Measurements from ENCODE around the gene TMEM30A.

TMEM30A gene

GRCh38 chr6:75211920-75212590 is 72.5 kb downstream of the TMEM30A start:
- H3K36me3 ChIP-seq (ENCODE audit: insufficient read depth, low read length) = no peaks in the 10 kb centered on the region
- H3K4me3 ChIP-seq = 0 out of 2 replicates have a peak overlapping the region, but pooled peaks have one; percentile 3
- no peak overlapping the region for H3K9ac ChIP-seq (ENCODE audit: insufficient read length)
- H3K27ac ChIP-seq = no peak overlapping the region
- TF ChIP-seq FOXP2 (optimal IDR thresholded peaks at IDR 0.05; ENCODE audit: control extremely low read depth, extremely low read length, insufficient read depth) (no peak), POLR2AphosphoS5 (IDR thresholded peaks at IDR 0.05; ENCODE audit: borderline replicate concordance, low read depth, low read length) (no peak), EZH2 (IDR thresholded peaks at IDR 0.05) (no peak)
- H3K9me3 ChIP-seq (ENCODE audit: low read depth, low read length) = no peaks in the 10 kb centered on the region
- DNase-seq (ENCODE audit: low read depth, low spot score) = peak; percentile 66

GRCh38 chr6:75210885-75211739 is 73.5 kb downstream of the TMEM30A start:
- no peaks in the 10 kb centered on the region for H3K36me3 ChIP-seq (ENCODE audit: insufficient read depth, low read length)
- H3K27ac ChIP-seq = no peak overlapping the region
- peak; percentile 64 for DNase-seq (ENCODE audit: low read depth, low spot score)
- no peak overlapping the region for H3K4me3 ChIP-seq
- H3K9ac ChIP-seq (ENCODE audit: insufficient read length) = no peak overlapping the region
- no peaks in the 10 kb centered on the region for H3K9me3 ChIP-seq (ENCODE audit: low read depth, low read length)
- TF ChIP-seq EZH2 (IDR thresholded peaks at IDR 0.05) = no peak
- TF ChIP-seq FOXP2 (optimal IDR thresholded peaks at IDR 0.05; ENCODE audit: control extremely low read depth, extremely low read length, insufficient read depth) = no peak
- TF ChIP-seq POLR2AphosphoS5 (IDR thresholded peaks at IDR 0.05; ENCODE audit: borderline replicate concordance, low read depth, low read length) = no peak

- Histone ChIP-seq H3K4me3 (peak overlapping the region; percentile 74), H3K9me3 (ENCODE audit: low read depth, low read length) (no peaks in the 10 kb centered on the region), H3K9ac (ENCODE audit: insufficient read length) (no peak overlapping the region), H3K27ac (no peak overlapping the region), H3K36me3 (ENCODE audit: insufficient read depth, low read length) (no peaks in the 10 kb centered on the region)
- TF ChIP-seq EZH2 (IDR thresholded peaks at IDR 0.05) (no peak), POLR2AphosphoS5 (IDR thresholded peaks at IDR 0.05; ENCODE audit: borderline replicate concordance, low read depth, low read length) (no peak), FOXP2 (optimal IDR thresholded peaks at IDR 0.05; ENCODE audit: control extremely low read depth, extremely low read length, insufficient read depth) (no peak)
- DNase-seq (ENCODE audit: low read depth, low spot score) = no peak
Measured at GRCh38 chr6:75209184-75209723, 75.3 kb downstream of the TMEM30A start.

GRCh38 chr6:75208298-75209183 is 76.1 kb downstream of the TMEM30A start:
- TF ChIP-seq EZH2 (IDR thresholded peaks at IDR 0.05) (no peak), POLR2AphosphoS5 (IDR thresholded peaks at IDR 0.05; ENCODE audit: borderline replicate concordance, low read depth, low read length) (no peak), FOXP2 (optimal IDR thresholded peaks at IDR 0.05; ENCODE audit: control extremely low read depth, extremely low read length, insufficient read depth) (no peak)
- Histone ChIP-seq H3K27ac (no peak overlapping the region), H3K36me3 (ENCODE audit: insufficient read depth, low read length) (no peaks in the 10 kb centered on the region), H3K9ac (ENCODE audit: insufficient read length) (no peak overlapping the region), H3K9me3 (ENCODE audit: low read depth, low read length) (no peaks in the 10 kb centered on the region), H3K4me3 (peak overlapping the region; percentile 74)
- DNase-seq (ENCODE audit: low read depth, low spot score) = peak; percentile 67

GRCh38 chr6:75206576-75207342 is 77.8 kb downstream of the TMEM30A start:
- Histone ChIP-seq H3K9me3 (ENCODE audit: low read depth, low read length) (no peaks in the 10 kb centered on the region), H3K4me3 (peak overlapping the region; percentile 73), H3K36me3 (ENCODE audit: insufficient read depth, low read length) (no peaks in the 10 kb centered on the region), H3K27ac (no peak overlapping the region), H3K9ac (ENCODE audit: insufficient read length) (no peak overlapping the region)
- TF ChIP-seq FOXP2 (optimal IDR thresholded peaks at IDR 0.05; ENCODE audit: control extremely low read depth, extremely low read length, insufficient read depth) (no peak), POLR2AphosphoS5 (IDR thresholded peaks at IDR 0.05; ENCODE audit: borderline replicate concordance, low read depth, low read length) (no peak), EZH2 (IDR thresholded peaks at IDR 0.05) (no peak)
- no peak for DNase-seq (ENCODE audit: low read depth, low spot score)

- DNase-seq (ENCODE audit: low read depth, low spot score) = no peak
- TF ChIP-seq FOXP2 (optimal IDR thresholded peaks at IDR 0.05; ENCODE audit: control extremely low read depth, extremely low read length, insufficient read depth) (no peak), POLR2AphosphoS5 (IDR thresholded peaks at IDR 0.05; ENCODE audit: borderline replicate concordance, low read depth, low read length) (no peak), EZH2 (IDR thresholded peaks at IDR 0.05) (no peak)
- Histone ChIP-seq H3K27ac (no peak within 1 kb of the TSS), H3K36me3 (ENCODE audit: insufficient read depth, low read length) (no peaks in the 10 kb centered on the region), H3K9me3 (ENCODE audit: low read depth, low read length) (no peaks in the 10 kb centered on the region), H3K4me3 (peak within 1 kb of the TSS; percentile 73), H3K9ac (ENCODE audit: insufficient read length) (no peak within 1 kb of the TSS)
Measured at GRCh38 chr6:75205776-75206575, 78.6 kb downstream of the TMEM30A start, which contains the start of gene COL12A1. TSS of gene COL12A1 (minus strand) at chr6:75206053. CDS start at chr6:75202792, 3,261 bp downstream.

All from SK-N-MC (cell line).